Effector CD4-positive, alpha-beta T cell (primary cell): ENCODE measurements around the gene TACC2.
"Not testable (repeated sequence)": the region's sequence is repeated elsewhere in the genome, so short reads cannot be mapped to it uniquely, and the experiment has no call there.

ENCODE experiments used
- DNase-seq: peaks from one replicate; pipeline ENCODE4 v3.0.0-alpha.2; 2020
- total RNA-seq: gene quantifications from one replicate; lab custom pipeline; 2026; lab: John Stamatoyannopoulos, UW

Gene TACC2
- 1.1 reads per million for total RNA-seq

GRCh38 chr10:121988361-121989324 lies at the start of gene TACC2:
Gene TACC2 (plus strand): TSS chr10:121989163. CDS start chr10:122021982, 32,819 bp downstream.
- no peak for DNase-seq

- no peak for DNase-seq
These were observed 47.4 kb upstream of the TACC2 start for GRCh38 chr10:121941532-121941931.

GRCh38 chr10:121942749-121943416 lies 46.1 kb upstream of the TACC2 start:
- DNase-seq: no peak

- DNase-seq: no peak
These were observed 41.3 kb upstream of the TACC2 start for GRCh38 chr10:121947343-121948330.

- no peak for DNase-seq
These were observed 39.9 kb upstream of the TACC2 start for GRCh38 chr10:121949049-121949448.

GRCh38 chr10:121949451-121949850 lies 39.5 kb upstream of the TACC2 start:
- DNase-seq: no peak

GRCh38 chr10:121952226-121952625 lies 36.7 kb upstream of the TACC2 start:
- no peak for DNase-seq

GRCh38 chr10:121956111-121957061 lies 32.6 kb upstream of the TACC2 start:
- no peak for DNase-seq

- DNase-seq: no peak
These were observed 29.3 kb upstream of the TACC2 start for GRCh38 chr10:121959671-121960070.

- no peak for DNase-seq
These were observed 27.5 kb upstream of the TACC2 start for GRCh38 chr10:121961456-121961855.

- no peak for DNase-seq
These were observed 23.0 kb upstream of the TACC2 start for GRCh38 chr10:121965996-121966395.

- not testable (repeated sequence) for DNase-seq
These were observed 19.9 kb upstream of the TACC2 start for GRCh38 chr10:121969086-121969485.

GRCh38 chr10:121974019-121974534 lies 14.9 kb upstream of the TACC2 start:
- no peak for DNase-seq

GRCh38 chr10:121974535-121975294 lies 14.2 kb upstream of the TACC2 start, which contains the start of gene NSMCE4A:
Gene NSMCE4A (minus strand): TSS chr10:121975217. CDS start chr10:121975165, 52 bp downstream.
- peak; percentile 49 for DNase-seq

- no peak for DNase-seq
These were observed 13.5 kb upstream of the TACC2 start for GRCh38 chr10:121975295-121976086.

- DNase-seq: no peak
These were observed 12.4 kb upstream of the TACC2 start for GRCh38 chr10:121976607-121977006.

GRCh38 chr10:121978511-121978910 lies 10.5 kb upstream of the TACC2 start:
- no peak for DNase-seq

GRCh38 chr10:121981346-121981745 lies 7.6 kb upstream of the TACC2 start:
- no peak for DNase-seq

GRCh38 chr10:121983852-121984251 lies 5.1 kb upstream of the TACC2 start:
- no peak for DNase-seq
